Measurements from ENCODE around the gene MIPOL1.
"Not testable (repeated sequence)": the region's sequence is repeated elsewhere in the genome, so short reads cannot be mapped to it uniquely, and the experiment has no call there.

MIPOL1 gene

DNA sequence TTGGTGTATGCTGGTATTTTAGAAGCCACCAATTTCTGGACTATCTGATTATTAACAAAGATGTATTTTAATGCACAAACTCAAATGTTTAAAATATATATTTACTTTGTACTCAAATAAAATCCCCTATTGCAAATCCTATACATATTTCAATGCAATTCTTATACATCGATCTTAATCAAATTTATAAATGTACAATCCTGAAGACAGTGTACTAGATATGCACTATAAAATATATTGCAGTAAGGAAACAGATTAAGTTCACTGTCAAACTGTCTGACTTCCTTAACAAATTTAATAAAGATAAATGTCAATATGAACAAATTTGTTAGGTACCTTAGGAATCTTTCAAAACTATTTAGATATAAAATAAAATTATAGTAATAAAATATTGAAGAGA lies 353.4 kb downstream of the MIPOL1 start:
- Mint-ChIP-seq H3K4me1 (ENCODE audit: low read depth) (no peaks in the 10 kb centered on the region), H3K27ac (no peak overlapping the region), H3K36me3 (ENCODE audit: low read depth) (no peaks in the 10 kb centered on the region), H3K4me3 (no peak overlapping the region), H3K9me3 (peaks cover 8% of the 10 kb centered on the region), H3K27me3 (no peaks in the 10 kb centered on the region)
- no peak for DNase-seq

GRCh38 chr14:37553935-37554550 lies 356.3 kb downstream of the MIPOL1 start:
- Mint-ChIP-seq H3K9me3 (peaks cover 16% of the 10 kb centered on the region), H3K27ac (no peak overlapping the region), H3K36me3 (ENCODE audit: low read depth) (no peaks in the 10 kb centered on the region), H3K4me1 (ENCODE audit: low read depth) (no peaks in the 10 kb centered on the region), H3K4me3 (no peak overlapping the region), H3K27me3 (no peaks in the 10 kb centered on the region)
- no peak for DNase-seq

GRCh38 chr14:37555596-37555995 lies 357.9 kb downstream of the MIPOL1 start:
- not testable (repeated sequence) for H3K4me1 Mint-ChIP-seq (ENCODE audit: low read depth); H3K27me3 Mint-ChIP-seq; H3K27ac Mint-ChIP-seq; DNase-seq; H3K36me3 Mint-ChIP-seq (ENCODE audit: low read depth); H3K4me3 Mint-ChIP-seq
- peaks cover 16% of the 10 kb centered on the region for H3K9me3 Mint-ChIP-seq

DNA sequence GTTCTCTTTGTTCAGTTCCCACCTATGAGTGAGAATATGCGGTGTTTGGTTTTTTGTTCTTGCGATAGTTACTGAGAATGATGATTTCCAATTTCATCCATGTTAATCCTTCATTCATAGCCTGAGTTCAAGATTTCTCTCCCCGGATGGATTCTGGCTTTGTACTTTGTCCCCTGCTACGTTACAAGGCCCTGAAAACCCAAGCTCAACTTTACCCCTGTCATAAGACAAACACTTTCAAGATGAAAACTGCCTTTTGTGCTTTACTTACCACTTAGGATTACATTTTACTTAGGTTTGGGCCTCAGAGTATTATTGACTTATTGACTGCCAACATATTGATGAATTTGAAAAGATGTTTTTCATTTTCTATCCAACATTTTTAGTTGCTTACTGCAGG lies 361.0 kb downstream of the MIPOL1 start:
- DNase-seq, result no peak
- Mint-ChIP-seq H3K4me3 (no peak overlapping the region), H3K4me1 (ENCODE audit: low read depth) (no peaks in the 10 kb centered on the region), H3K36me3 (ENCODE audit: low read depth) (no peaks in the 10 kb centered on the region), H3K27me3 (no peaks in the 10 kb centered on the region), H3K9me3 (peaks cover 12% of the 10 kb centered on the region), H3K27ac (no peak overlapping the region)

DNA sequence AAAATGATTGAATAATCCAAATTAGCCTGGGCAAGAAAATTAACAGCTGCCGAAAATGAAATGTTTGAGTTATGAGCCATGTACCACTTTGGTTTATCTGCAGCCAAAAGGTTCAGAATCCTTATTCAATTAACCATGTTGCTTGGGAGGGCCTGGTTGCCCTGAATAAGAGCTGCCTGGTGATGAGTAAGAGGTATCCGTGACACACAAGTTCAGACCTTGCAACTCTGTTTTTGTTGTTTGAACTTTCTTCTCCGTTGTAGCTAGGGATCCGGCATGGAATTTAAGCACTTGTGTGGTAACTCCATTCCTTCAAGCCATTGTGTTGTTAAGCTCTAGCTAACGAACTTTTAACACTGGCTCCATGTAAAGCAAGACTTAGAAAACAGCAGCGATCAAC lies 361.6 kb downstream of the MIPOL1 start:
- H3K27ac Mint-ChIP-seq, result no peak overlapping the region
- DNase-seq, result no peak
- no peaks in the 10 kb centered on the region for H3K27me3 Mint-ChIP-seq
- no peaks in the 10 kb centered on the region for H3K36me3 Mint-ChIP-seq (ENCODE audit: low read depth)
- H3K4me3 Mint-ChIP-seq, result no peak overlapping the region
- H3K9me3 Mint-ChIP-seq, result peaks cover 7% of the 10 kb centered on the region
- H3K4me1 Mint-ChIP-seq (ENCODE audit: low read depth), result no peaks in the 10 kb centered on the region

- no peaks in the 10 kb centered on the region for H3K27me3 Mint-ChIP-seq
- peaks cover 3% of the 10 kb centered on the region for H3K9me3 Mint-ChIP-seq
- no peak overlapping the region for H3K4me3 Mint-ChIP-seq
- H3K36me3 Mint-ChIP-seq (ENCODE audit: low read depth), result no peaks in the 10 kb centered on the region
- no peak overlapping the region for H3K27ac Mint-ChIP-seq
- DNase-seq, result no peak
- no peaks in the 10 kb centered on the region for H3K4me1 Mint-ChIP-seq (ENCODE audit: low read depth)
These were observed 365.5 kb downstream of the MIPOL1 start for GRCh38 chr14:37563189-37563588.

- Mint-ChIP-seq H3K9me3 (no peaks in the 10 kb centered on the region), H3K4me1 (ENCODE audit: low read depth) (no peaks in the 10 kb centered on the region), H3K4me3 (no peak overlapping the region), H3K36me3 (ENCODE audit: low read depth) (no peaks in the 10 kb centered on the region), H3K27ac (no peak overlapping the region), H3K27me3 (no peaks in the 10 kb centered on the region)
- no peak for DNase-seq
These were observed 367.8 kb downstream of the MIPOL1 start for GRCh38 chr14:37565550-37565949.

DNA sequence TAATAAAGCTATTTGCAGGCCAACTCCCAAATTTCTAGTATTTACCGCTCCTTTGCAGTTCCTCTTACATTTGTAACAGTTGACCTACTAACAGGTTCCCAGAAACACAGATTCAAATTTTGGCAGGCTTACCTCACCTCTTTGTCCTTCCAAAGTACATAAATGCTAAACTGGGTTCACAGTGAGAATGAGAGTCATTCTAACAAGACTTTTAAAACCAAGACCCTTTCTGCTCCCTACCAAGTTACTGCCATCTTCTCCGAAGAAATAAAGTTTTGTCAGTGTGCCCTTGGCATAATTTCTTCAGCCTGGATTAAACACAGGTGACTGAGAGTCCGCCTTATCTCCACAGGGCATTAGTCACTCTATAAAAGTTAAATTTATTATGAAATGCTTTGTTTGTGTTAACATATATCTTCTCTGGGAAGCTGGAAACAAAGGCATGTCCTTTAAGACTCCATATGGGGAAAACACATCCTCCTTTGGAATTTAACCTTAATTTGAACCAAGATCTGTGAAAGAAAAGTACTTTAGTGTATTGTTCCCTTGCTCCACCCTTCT lies 369.2 kb downstream of the MIPOL1 start:
- Mint-ChIP-seq H3K36me3 (ENCODE audit: low read depth) (no peaks in the 10 kb centered on the region), H3K9me3 (peaks cover 5% of the 10 kb centered on the region), H3K27ac (no peak overlapping the region), H3K4me1 (ENCODE audit: low read depth) (no peaks in the 10 kb centered on the region), H3K4me3 (no peak overlapping the region), H3K27me3 (no peaks in the 10 kb centered on the region)
- no peak for DNase-seq

GRCh38 chr14:37569729-37570128 lies 372.0 kb downstream of the MIPOL1 start:
- H3K27me3 Mint-ChIP-seq, result peaks cover 3% of the 10 kb centered on the region

GRCh38 chr14:37571391-37571790 lies 373.7 kb downstream of the MIPOL1 start:
- Mint-ChIP-seq H3K4me1 (ENCODE audit: low read depth) (no peaks in the 10 kb centered on the region), H3K27me3 (peaks cover 3% of the 10 kb centered on the region), H3K36me3 (ENCODE audit: low read depth) (no peaks in the 10 kb centered on the region), H3K4me3 (no peak overlapping the region), H3K27ac (no peak overlapping the region), H3K9me3 (peaks cover 11% of the 10 kb centered on the region)
- no peak for DNase-seq

More at GRCh38 chr14:37569729-37570128, 372.0 kb downstream of the MIPOL1 start:
- Mint-ChIP-seq H3K4me3 (no peak overlapping the region), H3K4me1 (ENCODE audit: low read depth) (no peaks in the 10 kb centered on the region), H3K9me3 (peaks cover 9% of the 10 kb centered on the region), H3K36me3 (ENCODE audit: low read depth) (no peaks in the 10 kb centered on the region), H3K27ac (no peak overlapping the region)
- DNase-seq, result no peak

DNA sequence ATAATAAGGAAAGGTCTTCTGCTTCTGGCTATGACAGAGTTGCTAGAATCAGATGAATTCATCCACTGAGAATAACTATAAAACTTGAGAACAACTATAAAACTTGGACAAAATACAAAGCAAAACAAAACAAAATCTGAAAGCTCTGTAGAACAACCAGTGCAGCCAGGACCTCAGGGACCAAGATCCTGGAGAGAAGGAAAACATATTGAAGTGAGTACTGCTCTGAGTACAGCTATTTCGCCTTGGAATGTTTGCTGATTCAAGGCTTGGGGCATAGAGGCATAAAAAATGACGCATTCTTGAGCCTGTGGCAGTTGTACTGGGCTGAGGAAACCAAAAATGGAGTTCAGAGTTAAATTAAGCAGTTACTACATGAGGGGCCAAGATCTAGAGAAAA lies 375.6 kb downstream of the MIPOL1 start:
- Mint-ChIP-seq H3K27ac (no peak overlapping the region), H3K36me3 (ENCODE audit: low read depth) (no peaks in the 10 kb centered on the region), H3K4me3 (no peak overlapping the region), H3K9me3 (peaks cover 11% of the 10 kb centered on the region), H3K4me1 (ENCODE audit: low read depth) (no peaks in the 10 kb centered on the region), H3K27me3 (peaks cover 7% of the 10 kb centered on the region)
- no peak for DNase-seq

GRCh38 chr14:37579274-37579673 lies 381.5 kb downstream of the MIPOL1 start:
- no peak overlapping the region for H3K27ac Mint-ChIP-seq
- DNase-seq, result no peak
- H3K9me3 Mint-ChIP-seq, result peaks cover 4% of the 10 kb centered on the region
- no peaks in the 10 kb centered on the region for H3K4me1 Mint-ChIP-seq (ENCODE audit: low read depth)
- H3K36me3 Mint-ChIP-seq (ENCODE audit: low read depth), result no peaks in the 10 kb centered on the region
- H3K27me3 Mint-ChIP-seq, result peaks cover 24% of the 10 kb centered on the region
- H3K4me3 Mint-ChIP-seq, result no peak overlapping the region

DNA sequence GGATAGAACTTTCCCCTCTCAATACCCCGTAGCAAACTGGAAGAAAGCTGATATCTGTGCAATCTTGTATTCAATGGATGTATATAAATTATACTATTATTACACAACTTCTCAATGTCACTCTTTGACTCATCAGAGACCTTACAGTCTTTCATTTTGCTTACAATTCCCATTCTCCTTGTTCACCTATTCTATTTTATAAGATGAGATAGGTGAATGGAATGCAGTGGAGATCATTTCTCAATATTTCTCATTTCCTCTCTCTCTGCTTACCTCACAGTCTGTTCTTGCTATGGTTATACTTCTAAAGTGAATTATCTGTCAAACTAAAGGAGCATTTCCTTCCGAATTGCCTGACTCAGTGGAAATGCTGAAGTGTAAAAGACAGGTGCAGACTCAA lies 382.4 kb downstream of the MIPOL1 start:
- H3K4me3 Mint-ChIP-seq, result no peak overlapping the region
- no peaks in the 10 kb centered on the region for H3K4me1 Mint-ChIP-seq (ENCODE audit: low read depth)
- H3K27me3 Mint-ChIP-seq, result peaks cover 31% of the 10 kb centered on the region
- no peak for DNase-seq
- H3K27ac Mint-ChIP-seq, result no peak overlapping the region
- no peaks in the 10 kb centered on the region for H3K36me3 Mint-ChIP-seq (ENCODE audit: low read depth)
- H3K9me3 Mint-ChIP-seq, result no peaks in the 10 kb centered on the region

DNA sequence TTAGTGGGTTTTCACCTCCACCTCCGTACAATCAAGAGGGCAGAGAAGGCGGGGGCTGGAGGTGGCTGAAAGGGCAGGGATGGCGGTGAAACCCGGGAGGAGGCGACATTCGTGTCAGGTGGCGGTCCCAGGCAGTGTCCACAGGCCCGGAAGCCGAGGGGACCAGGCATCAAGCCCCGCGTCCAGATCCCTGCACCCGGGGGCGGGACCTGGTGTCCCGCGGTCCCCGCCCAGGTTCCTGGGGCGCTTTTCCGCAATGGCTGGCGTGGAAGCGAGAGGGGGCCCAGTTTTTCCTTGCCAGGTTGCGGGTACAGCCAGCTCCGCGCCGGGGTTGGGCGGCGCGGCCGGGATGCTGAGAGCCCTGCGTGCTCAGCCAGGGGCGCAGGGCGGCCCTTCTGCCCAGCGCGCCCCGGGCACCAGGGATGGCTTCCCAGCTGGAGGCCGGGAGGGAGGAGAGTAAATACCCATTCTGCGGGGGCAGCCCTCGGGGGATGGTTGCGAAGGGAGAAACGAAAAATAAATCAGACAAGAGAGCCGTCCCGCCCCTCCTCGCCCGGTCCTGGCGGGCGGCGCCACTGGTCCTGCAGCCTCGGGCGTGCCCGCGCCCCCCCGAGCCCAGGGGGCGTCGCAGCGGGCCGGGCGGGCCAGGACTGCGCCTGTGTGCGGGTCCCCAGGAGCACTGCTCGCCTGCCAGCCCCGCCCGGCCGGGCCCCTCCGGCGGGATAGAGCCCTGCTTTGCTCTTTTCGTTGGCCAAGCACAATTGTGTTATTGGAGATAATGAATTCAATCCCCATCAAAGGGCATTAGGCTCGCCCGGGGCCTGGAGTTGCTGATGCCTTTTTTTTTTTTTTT lies 385.8 kb downstream of the MIPOL1 start:
- Mint-ChIP-seq H3K4me1 (ENCODE audit: low read depth) (no peaks in the 10 kb centered on the region), H3K27me3 (peaks cover 58% of the 10 kb centered on the region), H3K9me3 (peaks cover 3% of the 10 kb centered on the region), H3K36me3 (ENCODE audit: low read depth) (no peaks in the 10 kb centered on the region), H3K4me3 (no peak overlapping the region), H3K27ac (no peak overlapping the region)
- no peak for DNase-seq

Data from activated T-cell treated with anti-CD3 and anti-CD28 coated beads, Interleukin-2, amount 50 U/mL, for 24 hours (primary cell).